ENCODE data around the gene COL18A1. TPM values are rescaled to one million over a fixed set of nuclear protein-coding genes. Genes with fewer than 3 reads are reported as not detected.

Gene COL18A1
- total RNA-seq, 2 donors from 2014 or later: 117 to 134 TPM

DNA sequence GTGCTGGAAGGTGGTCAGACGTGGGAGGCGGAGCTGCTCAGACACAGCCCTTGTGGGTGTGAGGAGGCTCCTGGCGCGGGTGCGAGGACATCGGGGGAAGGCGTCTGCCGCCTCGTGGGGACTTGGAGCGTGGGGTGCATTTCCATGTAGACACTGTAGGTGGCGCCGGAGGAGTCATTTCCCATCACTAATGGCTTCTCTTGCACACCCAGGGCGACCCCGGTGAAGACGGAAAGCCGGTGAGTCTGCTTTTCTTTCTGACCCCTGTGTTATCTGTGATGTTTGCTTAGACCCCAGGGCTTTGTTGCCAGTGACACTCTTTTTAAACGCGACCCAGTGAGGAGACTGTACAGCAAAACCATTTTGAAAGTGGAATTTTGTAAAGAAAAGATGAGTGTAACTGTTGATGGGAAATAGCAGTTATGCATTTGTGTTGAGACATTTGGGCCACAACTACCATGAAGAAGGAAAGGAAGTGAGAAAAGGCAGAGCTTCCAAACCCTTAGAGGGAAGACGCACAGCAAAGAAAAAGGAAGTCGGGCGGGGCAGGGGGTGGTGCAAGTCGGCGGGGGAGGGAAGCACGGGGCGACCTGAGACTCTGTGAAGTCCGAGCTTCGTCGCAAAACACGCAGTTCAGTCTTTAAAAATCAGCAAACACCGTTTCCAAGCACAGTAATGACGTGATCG is 73.3 kb downstream of the COL18A1 start:
- no peaks in the 10 kb centered on the region for H3K27me3 ChIP-seq
- H3K9me3 ChIP-seq: no peaks in the 10 kb centered on the region
- peak overlapping the region; percentile 27 to 29 for H3K27ac ChIP-seq
- peaks cover 52% of the 10 kb centered on the region for H3K36me3 ChIP-seq
- TF ChIP-seq, protein P1, sequence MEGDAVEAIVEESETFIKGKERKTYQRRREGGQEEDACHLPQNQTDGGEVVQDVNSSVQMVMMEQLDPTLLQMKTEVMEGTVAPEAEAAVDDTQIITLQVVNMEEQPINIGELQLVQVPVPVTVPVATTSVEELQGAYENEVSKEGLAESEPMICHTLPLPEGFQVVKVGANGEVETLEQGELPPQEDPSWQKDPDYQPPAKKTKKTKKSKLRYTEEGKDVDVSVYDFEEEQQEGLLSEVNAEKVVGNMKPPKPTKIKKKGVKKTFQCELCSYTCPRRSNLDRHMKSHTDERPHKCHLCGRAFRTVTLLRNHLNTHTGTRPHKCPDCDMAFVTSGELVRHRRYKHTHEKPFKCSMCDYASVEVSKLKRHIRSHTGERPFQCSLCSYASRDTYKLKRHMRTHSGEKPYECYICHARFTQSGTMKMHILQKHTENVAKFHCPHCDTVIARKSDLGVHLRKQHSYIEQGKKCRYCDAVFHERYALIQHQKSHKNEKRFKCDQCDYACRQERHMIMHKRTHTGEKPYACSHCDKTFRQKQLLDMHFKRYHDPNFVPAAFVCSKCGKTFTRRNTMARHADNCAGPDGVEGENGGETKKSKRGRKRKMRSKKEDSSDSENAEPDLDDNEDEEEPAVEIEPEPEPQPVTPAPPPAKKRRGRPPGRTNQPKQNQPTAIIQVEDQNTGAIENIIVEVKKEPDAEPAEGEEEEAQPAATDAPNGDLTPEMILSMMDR (IDR thresholded peaks at IDR 0.05): peak; percentile 65 to 87
- peak overlapping the region in 1 of 2 donors; percentile 10 for H3K4me3 ChIP-seq
- DNase-seq (ENCODE audit: low spot score): peak; percentile 78
- H3K4me1 ChIP-seq: peaks cover 0 to 11% of the 10 kb centered on the region in 2 donors

DNA sequence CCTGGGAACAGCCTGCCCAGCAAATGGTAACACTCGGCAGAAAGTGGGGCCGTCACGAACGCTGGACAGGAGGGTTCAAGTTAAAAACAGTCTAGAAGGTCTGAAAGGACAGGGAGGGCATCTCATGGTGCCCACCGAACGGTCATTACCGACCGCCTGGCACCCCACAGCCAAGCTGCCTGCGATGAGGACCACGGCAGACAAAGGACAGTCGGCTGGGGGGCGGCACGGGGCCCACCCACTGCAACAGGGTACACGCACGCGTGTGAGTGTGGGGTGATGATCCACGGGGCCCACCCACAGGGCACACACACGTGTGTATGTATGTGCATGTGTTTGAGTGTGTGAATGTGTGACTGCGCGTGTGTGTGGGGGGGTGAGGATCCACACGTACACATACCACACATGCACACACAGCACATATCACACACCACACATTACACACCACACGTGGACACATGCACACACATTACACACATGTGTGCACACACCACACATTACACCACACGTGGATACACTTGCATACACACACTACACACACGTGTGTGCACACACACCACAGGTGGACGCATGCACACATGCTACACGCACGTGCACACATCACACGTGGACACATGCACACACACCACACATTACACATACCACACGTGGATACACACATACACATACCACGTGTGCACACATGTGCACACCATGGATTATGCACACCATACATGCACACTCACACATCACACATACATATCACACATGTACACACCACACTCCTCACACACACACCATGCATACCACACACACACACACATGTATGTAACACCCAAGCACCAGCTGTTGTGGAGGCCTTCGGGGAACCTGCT is 74.1 kb downstream of the COL18A1 start:
- Histone ChIP-seq H3K4me3 (no peak overlapping the region), H3K27me3 (no peaks in the 10 kb centered on the region), H3K27ac (peak overlapping the region in 1 of 2 donors; percentile 27), H3K9me3 (no peaks in the 10 kb centered on the region), H3K4me1 (peaks cover 0 to 11% of the 10 kb centered on the region in 2 donors), H3K36me3 (peaks cover 56% of the 10 kb centered on the region)
- no peak for DNase-seq (ENCODE audit: low spot score)
- TF ChIP-seq, protein P1 (IDR thresholded peaks at IDR 0.05): no peak

DNA sequence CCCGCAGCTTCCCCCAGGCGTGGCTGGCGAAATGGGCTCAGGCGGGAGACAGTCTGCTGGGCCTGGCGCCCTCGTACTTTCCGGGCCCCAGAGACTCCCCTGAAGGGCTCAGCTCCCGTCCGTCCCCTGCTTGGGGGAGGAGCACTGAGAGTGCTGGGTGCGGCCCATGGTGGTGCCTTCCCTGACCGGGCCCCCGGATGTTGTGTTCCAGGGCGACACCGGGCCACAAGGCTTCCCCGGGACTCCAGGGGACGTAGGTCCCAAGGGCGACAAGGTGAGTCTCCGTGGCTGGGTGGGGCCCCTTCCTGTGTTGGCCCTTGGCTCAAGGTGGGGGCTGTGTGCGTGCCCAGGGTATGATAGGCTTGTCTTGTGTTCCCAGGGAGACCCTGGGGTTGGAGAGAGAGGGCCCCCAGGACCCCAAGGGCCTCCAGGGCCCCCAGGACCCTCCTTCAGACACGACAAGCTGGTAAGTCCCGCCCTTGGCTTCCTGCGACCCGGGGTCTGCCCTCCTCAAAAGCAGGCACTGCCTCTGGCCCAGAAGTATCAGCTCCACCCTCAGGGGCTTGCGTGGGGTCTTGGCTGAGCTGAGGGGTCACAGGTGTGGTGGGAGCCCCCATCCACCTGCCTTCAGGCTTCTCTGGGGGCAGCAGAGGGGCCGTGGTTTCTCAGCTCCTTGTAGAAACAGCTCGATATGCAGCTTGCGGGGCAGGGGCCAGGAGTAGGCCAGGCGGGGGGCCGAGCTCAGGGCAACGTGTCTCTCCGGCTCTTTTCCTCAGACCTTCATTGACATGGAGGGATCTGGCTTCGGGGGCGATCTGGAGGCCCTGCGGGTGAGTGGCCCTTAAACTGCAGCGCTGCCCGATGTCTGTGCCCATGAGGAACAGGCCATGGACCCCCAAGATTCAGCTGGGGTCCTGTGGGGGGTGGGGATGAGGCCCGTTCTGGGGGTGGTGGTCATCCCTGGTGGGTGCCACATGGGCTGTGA is 75.0 kb downstream of the COL18A1 start:
- H3K9me3 ChIP-seq: no peaks in the 10 kb centered on the region
- peaks cover 0 to 11% of the 10 kb centered on the region in 2 donors for H3K4me1 ChIP-seq
- TF ChIP-seq, protein P1 (IDR thresholded peaks at IDR 0.05): no peak
- no peak overlapping the region for H3K27ac ChIP-seq
- H3K27me3 ChIP-seq: no peaks in the 10 kb centered on the region
- H3K36me3 ChIP-seq: peaks cover 53% of the 10 kb centered on the region
- DNase-seq (ENCODE audit: low spot score): no peak
- H3K4me3 ChIP-seq: no peak overlapping the region

DNA sequence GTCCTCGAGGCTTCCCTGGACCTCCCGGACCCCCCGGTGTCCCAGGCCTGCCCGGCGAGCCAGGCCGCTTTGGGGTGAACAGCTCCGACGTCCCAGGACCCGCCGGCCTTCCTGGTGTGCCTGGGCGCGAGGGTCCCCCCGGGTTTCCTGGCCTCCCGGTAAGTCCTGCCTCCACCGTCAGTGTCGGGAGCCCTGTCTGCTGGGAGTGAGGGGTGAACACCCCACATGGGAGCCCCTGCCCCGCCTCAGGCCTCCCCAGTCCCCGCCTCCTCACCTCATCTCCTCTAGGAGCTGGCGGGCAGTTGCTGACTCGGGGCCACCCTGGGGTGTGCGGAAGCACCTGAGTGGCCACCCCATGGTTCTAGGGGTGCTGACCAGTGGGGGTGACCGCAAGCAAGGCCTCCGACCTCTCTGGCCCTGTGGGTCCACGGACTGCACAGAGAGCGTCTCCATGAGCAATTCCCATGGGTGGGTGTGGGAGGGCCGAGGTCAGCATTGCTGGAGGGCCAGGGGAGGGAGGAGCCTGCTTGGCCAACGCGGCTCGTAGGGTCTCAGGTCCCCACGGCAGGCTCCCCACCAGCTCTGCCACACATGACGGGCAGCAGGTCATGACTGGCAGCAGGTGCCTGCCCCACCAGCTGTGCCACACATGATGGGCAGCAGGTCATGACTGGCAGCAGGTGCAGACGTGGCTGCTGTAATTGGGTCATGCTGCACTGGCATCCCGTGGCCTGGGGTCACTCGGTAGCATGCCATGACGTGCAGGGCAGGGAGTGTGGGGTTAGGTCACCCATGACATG is 75.9 kb downstream of the COL18A1 start:
- no peak overlapping the region for H3K27ac ChIP-seq
- peaks cover 0 to 11% of the 10 kb centered on the region in 2 donors for H3K4me1 ChIP-seq
- peaks cover 44% of the 10 kb centered on the region for H3K36me3 ChIP-seq
- no peak for DNase-seq (ENCODE audit: low spot score)
- TF ChIP-seq, protein P1 (IDR thresholded peaks at IDR 0.05): no peak
- no peaks in the 10 kb centered on the region for H3K27me3 ChIP-seq
- H3K4me3 ChIP-seq: no peak overlapping the region
- no peaks in the 10 kb centered on the region for H3K9me3 ChIP-seq

DNA sequence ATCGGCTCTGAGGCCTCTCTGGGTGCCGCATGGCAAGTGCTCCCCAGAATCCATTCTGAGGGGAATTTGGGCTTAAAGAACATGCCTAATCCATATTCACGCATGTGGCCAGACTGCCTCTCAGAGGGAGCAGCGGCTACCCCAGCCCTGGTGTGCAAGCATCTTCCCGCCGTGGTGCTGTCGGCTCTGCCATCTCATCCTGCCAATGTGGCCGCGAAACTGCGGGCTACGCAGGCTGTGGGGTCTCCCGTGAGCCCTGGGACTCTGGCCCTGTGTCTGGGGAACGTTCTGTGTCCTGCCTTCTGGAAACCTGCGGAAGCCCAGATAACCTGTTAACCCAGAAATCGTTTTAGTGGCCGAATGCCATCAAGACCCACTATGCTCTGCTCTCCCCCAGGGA is 76.6 kb downstream of the COL18A1 start:
- Histone ChIP-seq H3K4me1 (peaks cover 0 to 11% of the 10 kb centered on the region in 2 donors), H3K27ac (no peak overlapping the region), H3K4me3 (no peak overlapping the region), H3K27me3 (no peaks in the 10 kb centered on the region), H3K9me3 (no peaks in the 10 kb centered on the region), H3K36me3 (peaks cover 38% of the 10 kb centered on the region)
- TF ChIP-seq, protein P1 (IDR thresholded peaks at IDR 0.05): no peak
- DNase-seq (ENCODE audit: low spot score): no peak

Measured in right atrium auricular region (tissue), 2 donors.